ENCODE data around the gene NHLH2. TPM values are rescaled to one million over a fixed set of nuclear protein-coding genes. Genes with fewer than 3 reads are reported as not detected.

The NHLH2 gene
- total and polyA plus RNA-seq, 2 donors (not counting 1 experiment from before 2014, with no cell fraction given) = not detected

GRCh38 chr1:115874497-115874896 is 33.6 kb upstream of the NHLH2 start:
- H3K4me3 Mint-ChIP-seq = no peak overlapping the region
- ChIA-PET CTCF (no interaction called here), POLR2A (no interaction called here)
- H3K9me3 ChIP-seq (ENCODE audit: control extremely low read depth in 1 of 3, control insufficient read depth in 2 of 3, insufficient read depth in 1 of 3, low read length in 2 of 3) = no peaks in the 10 kb centered on the region
- no peak overlapping the region for H3K27ac Mint-ChIP-seq
- H3K27me3 ChIP-seq (replicated peaks in 1 of 4; ENCODE audit: control extremely low read depth in 1 of 4, control insufficient read depth in 3 of 4, insufficient read depth in 4 of 4, low read length in 3 of 4) = no peaks in the 10 kb centered on the region
- no peak overlapping the region for H3K27ac ChIP-seq (ENCODE audit: low read length in 2 of 2)
- H3K9me3 Mint-ChIP-seq (ENCODE audit: insufficient read depth) = no peaks in the 10 kb centered on the region
- no peaks in the 10 kb centered on the region for H3K36me3 ChIP-seq (replicated peaks in 1 of 2; ENCODE audit: control extremely low read depth in 1 of 2, control insufficient read depth in 1 of 2, extremely low read depth in 1 of 2, insufficient read depth in 2 of 2, low read length in 1 of 2)
- no peaks in the 10 kb centered on the region for H3K79me2 ChIP-seq (ENCODE audit: control insufficient read depth, insufficient read depth, low read length)
- ATAC-seq (ENCODE audit: low read depth) = no peak
- H3K4me1 ChIP-seq (ENCODE audit: control insufficient read depth in 2 of 2, insufficient read depth in 2 of 2, low read length in 2 of 2) = no peaks in the 10 kb centered on the region
- no peak for DNase-seq
- H4K20me1 ChIP-seq (ENCODE audit: control insufficient read depth, insufficient read depth, low read length, poor library complexity, severe bottlenecking) = no peaks in the 10 kb centered on the region
- no peak overlapping the region for H3K9ac ChIP-seq (ENCODE audit: low read length)
- intact Hi-C loops (cut with micrococcal nuclease) = no loop called here
- 70% methylated on average over 4 of the region's 4 CpGs for WGBS (ENCODE audit: insufficient coverage)
- no peak for TF ChIP-seq EZH2 (IDR thresholded peaks at IDR 0.05; ENCODE audit: borderline replicate concordance, insufficient read depth, low read depth, low read length, poor library complexity, severe bottlenecking)
- TF ChIP-seq CTCF (IDR thresholded peaks at IDR 0.05) = no peak
- peaks cover 11% of the 10 kb centered on the region for H3K27me3 Mint-ChIP-seq
- no peaks in the 10 kb centered on the region for H3K4me1 Mint-ChIP-seq
- no peak overlapping the region for H3K4me3 ChIP-seq (ENCODE audit: control extremely low read depth in 1 of 5, extremely low read depth in 1 of 5, insufficient read depth in 1 of 5, low read depth in 2 of 5, low read length in 4 of 5)
- H3K4me2 ChIP-seq (replicated peaks; ENCODE audit: low read depth, low read length, poor library complexity, severe bottlenecking) = no peak overlapping the region
- no peak overlapping the region for H2AFZ ChIP-seq (ENCODE audit: insufficient read depth, low read depth, low read length, poor library complexity, severe bottlenecking)

- Mint-ChIP-seq H3K4me3 (no peak overlapping the region), H3K4me1 (no peaks in the 10 kb centered on the region), H3K27ac (no peak overlapping the region), H3K27me3 (peaks cover 6% of the 10 kb centered on the region), H3K9me3 (ENCODE audit: insufficient read depth) (no peaks in the 10 kb centered on the region)
- Histone ChIP-seq H4K20me1 (ENCODE audit: control insufficient read depth, insufficient read depth, low read length, poor library complexity, severe bottlenecking) (no peaks in the 10 kb centered on the region), H3K4me2 (replicated peaks; ENCODE audit: low read depth, low read length, poor library complexity, severe bottlenecking) (no peak overlapping the region), H3K4me3 (ENCODE audit: control extremely low read depth in 1 of 5, extremely low read depth in 1 of 5, insufficient read depth in 1 of 5, low read depth in 2 of 5, low read length in 4 of 5) (no peak overlapping the region), H3K27ac (ENCODE audit: low read length in 2 of 2) (no peak overlapping the region), H2AFZ (ENCODE audit: insufficient read depth, low read depth, low read length, poor library complexity, severe bottlenecking) (no peak overlapping the region), H3K9me3 (ENCODE audit: control extremely low read depth in 1 of 3, control insufficient read depth in 2 of 3, insufficient read depth in 1 of 3, low read length in 2 of 3) (no peaks in the 10 kb centered on the region), H3K36me3 (replicated peaks in 1 of 2; ENCODE audit: control extremely low read depth in 1 of 2, control insufficient read depth in 1 of 2, extremely low read depth in 1 of 2, insufficient read depth in 2 of 2, low read length in 1 of 2) (no peaks in the 10 kb centered on the region), H3K79me2 (ENCODE audit: control insufficient read depth, insufficient read depth, low read length) (no peaks in the 10 kb centered on the region), H3K9ac (ENCODE audit: low read length) (no peak overlapping the region), H3K4me1 (ENCODE audit: control insufficient read depth in 2 of 2, insufficient read depth in 2 of 2, low read length in 2 of 2) (no peaks in the 10 kb centered on the region), H3K27me3 (replicated peaks in 1 of 4; ENCODE audit: control extremely low read depth in 1 of 4, control insufficient read depth in 3 of 4, insufficient read depth in 4 of 4, low read length in 3 of 4) (no peaks in the 10 kb centered on the region)
- CTCF ChIA-PET = no interaction called here
- POLR2A ChIA-PET = no interaction called here
- TF ChIP-seq EZH2 (IDR thresholded peaks at IDR 0.05; ENCODE audit: borderline replicate concordance, insufficient read depth, low read depth, low read length, poor library complexity, severe bottlenecking) = no peak
- no peak for TF ChIP-seq CTCF (IDR thresholded peaks at IDR 0.05)
- intact Hi-C loops (cut with micrococcal nuclease) = no loop called here
- 0% methylated on average over 1 of the region's 2 CpGs for WGBS (ENCODE audit: insufficient coverage)
- ATAC-seq (ENCODE audit: low read depth) = no peak
- DNase-seq = no peak
Observed at GRCh38 chr1:115873184-115873583, 32.3 kb upstream of the NHLH2 start.
